ENCODE data around the gene PAX7. TPM values are rescaled to one million over a fixed set of nuclear protein-coding genes. Genes with fewer than 3 reads are reported as not detected.

The PAX7 gene
- total RNA-seq, 2 donors from 2014 or later: not detected

- TF ChIP-seq CTCF (IDR thresholded peaks at IDR 0.05): no peak
- H3K4me1 ChIP-seq: no peaks in the 10 kb centered on the region
- H3K36me3 ChIP-seq: no peaks in the 10 kb centered on the region
- no peak overlapping the region for H3K4me3 ChIP-seq
- H3K27ac ChIP-seq: no peak overlapping the region
- no peaks in the 10 kb centered on the region for H3K9me3 ChIP-seq
- H3K9ac ChIP-seq (ENCODE audit: low read depth in 2 of 2, low read length in 2 of 2): no peak overlapping the region
- no peak for DNase-seq
- peaks cover 97% of the 10 kb centered on the region for H3K27me3 ChIP-seq
- intact Hi-C loops (cut with DNase I): no loop called here
Observed at GRCh38 chr1:18644973-18645746, 14.5 kb downstream of the PAX7 start.

- Histone ChIP-seq H3K4me1 (no peaks in the 10 kb centered on the region), H3K27me3 (peaks cover 97% of the 10 kb centered on the region), H3K27ac (no peak overlapping the region), H3K9me3 (no peaks in the 10 kb centered on the region), H3K36me3 (no peaks in the 10 kb centered on the region), H3K9ac (ENCODE audit: low read depth in 2 of 2, low read length in 2 of 2) (no peak overlapping the region), H3K4me3 (no peak overlapping the region)
- DNase-seq: no peak
- TF ChIP-seq CTCF (IDR thresholded peaks at IDR 0.05): no peak
- intact Hi-C loops (cut with DNase I): no loop called here
Observed at GRCh38 chr1:18645747-18646090, 15.1 kb downstream of the PAX7 start.

- Histone ChIP-seq H3K9me3 (no peaks in the 10 kb centered on the region), H3K4me3 (no peak overlapping the region), H3K9ac (ENCODE audit: low read depth in 2 of 2, low read length in 2 of 2) (no peak overlapping the region), H3K4me1 (no peaks in the 10 kb centered on the region), H3K27ac (no peak overlapping the region), H3K36me3 (no peaks in the 10 kb centered on the region), H3K27me3 (peaks cover 97% of the 10 kb centered on the region)
- intact Hi-C loops (cut with DNase I): no loop called here
- no peak for DNase-seq
- TF ChIP-seq CTCF (IDR thresholded peaks at IDR 0.05): no peak
Observed at GRCh38 chr1:18646091-18646785, 15.6 kb downstream of the PAX7 start.

- intact Hi-C loops (cut with DNase I): no loop called here
- H3K36me3 ChIP-seq: no peaks in the 10 kb centered on the region
- H3K4me3 ChIP-seq: no peak overlapping the region
- peaks cover 93% of the 10 kb centered on the region for H3K27me3 ChIP-seq
- no peaks in the 10 kb centered on the region for H3K9me3 ChIP-seq
- DNase-seq: no peak
- no peaks in the 10 kb centered on the region for H3K4me1 ChIP-seq
- no peak overlapping the region for H3K9ac ChIP-seq (ENCODE audit: low read depth in 2 of 2, low read length in 2 of 2)
- no peak for TF ChIP-seq CTCF (IDR thresholded peaks at IDR 0.05)
- H3K27ac ChIP-seq: no peak overlapping the region
Observed at GRCh38 chr1:18646786-18647410, 16.3 kb downstream of the PAX7 start.

GRCh38 chr1:18647681-18648214, 17.1 kb downstream of the PAX7 start:
- intact Hi-C loops (cut with DNase I): no loop called here
- Histone ChIP-seq H3K27ac (no peak overlapping the region), H3K9me3 (no peaks in the 10 kb centered on the region), H3K9ac (ENCODE audit: low read depth in 2 of 2, low read length in 2 of 2) (no peak overlapping the region), H3K4me3 (no peak overlapping the region), H3K27me3 (peaks cover 93% of the 10 kb centered on the region), H3K4me1 (no peaks in the 10 kb centered on the region), H3K36me3 (no peaks in the 10 kb centered on the region)
- TF ChIP-seq CTCF (IDR thresholded peaks at IDR 0.05): no peak
- no peak for DNase-seq

Measured in colonic mucosa (tissue), 4 donors.